ENCODE measurements around the gene PXMP4.

Gene PXMP4

DNA sequence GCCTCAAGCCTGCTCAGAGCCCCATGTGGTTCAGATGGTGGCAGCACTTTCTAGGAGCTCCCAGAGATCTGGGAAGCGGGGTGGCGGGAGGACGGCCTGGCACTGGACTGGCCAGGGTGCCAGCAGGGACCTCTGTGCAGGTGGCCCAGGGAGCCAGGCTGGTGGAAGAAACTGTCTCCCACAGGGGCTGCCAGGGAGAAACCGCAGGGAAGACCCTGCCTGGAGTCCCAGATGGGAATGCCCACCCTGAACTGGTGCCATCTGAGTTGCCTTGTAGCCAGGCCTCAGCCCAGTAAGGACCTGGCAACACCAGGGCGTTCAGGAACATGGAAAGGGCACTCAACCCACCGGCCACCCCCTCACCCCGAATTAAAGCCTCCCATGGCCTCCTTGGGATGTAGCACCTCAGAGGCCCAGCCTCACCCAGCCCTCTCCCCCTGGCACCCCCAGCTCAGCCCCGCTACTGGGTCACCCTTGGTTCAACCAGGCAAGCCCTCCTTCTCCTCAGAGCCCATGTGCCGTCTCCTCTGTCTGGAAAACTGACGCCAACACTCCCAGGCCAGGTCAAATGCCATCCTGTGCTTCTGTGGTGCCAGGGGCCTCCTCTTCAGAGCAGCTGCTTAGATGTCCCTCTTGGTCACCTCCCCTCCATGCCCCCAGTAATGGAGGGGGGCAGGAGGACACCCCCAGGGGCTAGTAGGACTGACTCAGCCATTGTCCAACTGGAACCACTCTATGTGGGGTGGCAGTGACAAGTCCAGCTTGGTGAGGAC, 63.9 kb downstream of the PXMP4 start:
- in situ Hi-C loops (cut with MboI; ENCODE audit: low pct_unique_long_range_greater_than_20kb, low sequenced_read_pairs, unreplicated experiment): loop anchor here (10.0 kb wide), 1 partner anchor 201 kb away; no protein-coding TSS in a partner anchor
- TF ChIP-seq CTCF (IDR thresholded peaks at IDR 0.05; ENCODE audit: extremely low read depth, insufficient read depth, missing control alignments): no peak
- no peak for DNase-seq (ENCODE audit: low spot score)

DNA sequence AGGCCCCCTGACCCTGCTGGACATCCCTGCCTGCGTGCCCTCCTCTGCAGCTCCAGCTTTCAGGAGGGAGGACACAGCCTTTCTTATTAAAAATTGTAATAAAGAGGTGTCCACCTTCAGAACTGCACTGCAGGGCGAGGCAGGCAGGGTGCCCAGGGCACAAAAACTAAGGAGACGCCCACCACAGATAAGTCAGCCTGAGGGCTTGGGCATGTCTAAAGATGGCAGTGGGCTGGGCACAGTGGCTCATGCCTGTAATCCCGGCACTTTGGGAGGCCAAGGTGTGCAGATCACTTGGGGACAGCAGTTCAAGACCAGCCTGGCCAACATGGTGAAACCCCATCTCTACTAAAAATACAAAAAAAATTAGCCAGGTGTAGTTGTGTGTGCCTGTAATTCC, 64.9 kb downstream of the PXMP4 start:
- no peak for DNase-seq (ENCODE audit: low spot score)
- TF ChIP-seq CTCF (IDR thresholded peaks at IDR 0.05; ENCODE audit: extremely low read depth, insufficient read depth, missing control alignments): no peak
- in situ Hi-C loops (cut with MboI; ENCODE audit: low pct_unique_long_range_greater_than_20kb, low sequenced_read_pairs, unreplicated experiment): loop anchor here (10.0 kb wide), 1 partner anchor 200 kb away; no protein-coding TSS in a partner anchor

DNA sequence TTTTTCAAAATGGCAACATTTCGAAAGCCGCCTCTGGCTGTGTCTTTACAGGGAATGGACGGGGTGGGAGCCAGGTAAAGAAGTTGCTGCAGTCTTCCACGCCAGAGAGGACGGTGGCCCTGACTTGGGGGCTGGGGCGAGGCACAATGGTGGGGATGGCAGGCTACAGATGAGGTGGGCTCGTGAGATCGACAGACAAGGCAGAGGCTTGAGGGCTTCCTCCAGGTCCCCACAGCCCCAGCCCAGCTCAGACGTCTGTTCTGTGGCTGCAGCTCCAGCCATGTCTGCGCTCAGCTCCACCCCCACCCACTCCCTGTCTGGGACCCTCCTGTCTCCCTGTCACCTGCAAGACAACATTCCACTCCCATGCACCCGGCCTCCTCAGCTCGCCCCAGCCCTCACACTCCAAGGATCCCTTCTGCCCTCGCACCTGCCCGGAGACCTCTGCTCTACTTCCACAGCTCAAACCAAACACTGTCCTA, 65.4 kb downstream of the PXMP4 start:
- no peak for DNase-seq (ENCODE audit: low spot score)
- in situ Hi-C loops (cut with MboI; ENCODE audit: low pct_unique_long_range_greater_than_20kb, low sequenced_read_pairs, unreplicated experiment): loop anchor here (10.0 kb wide), 1 partner anchor 200 kb away; no protein-coding TSS in a partner anchor
- no peak for TF ChIP-seq CTCF (IDR thresholded peaks at IDR 0.05; ENCODE audit: extremely low read depth, insufficient read depth, missing control alignments)

DNA sequence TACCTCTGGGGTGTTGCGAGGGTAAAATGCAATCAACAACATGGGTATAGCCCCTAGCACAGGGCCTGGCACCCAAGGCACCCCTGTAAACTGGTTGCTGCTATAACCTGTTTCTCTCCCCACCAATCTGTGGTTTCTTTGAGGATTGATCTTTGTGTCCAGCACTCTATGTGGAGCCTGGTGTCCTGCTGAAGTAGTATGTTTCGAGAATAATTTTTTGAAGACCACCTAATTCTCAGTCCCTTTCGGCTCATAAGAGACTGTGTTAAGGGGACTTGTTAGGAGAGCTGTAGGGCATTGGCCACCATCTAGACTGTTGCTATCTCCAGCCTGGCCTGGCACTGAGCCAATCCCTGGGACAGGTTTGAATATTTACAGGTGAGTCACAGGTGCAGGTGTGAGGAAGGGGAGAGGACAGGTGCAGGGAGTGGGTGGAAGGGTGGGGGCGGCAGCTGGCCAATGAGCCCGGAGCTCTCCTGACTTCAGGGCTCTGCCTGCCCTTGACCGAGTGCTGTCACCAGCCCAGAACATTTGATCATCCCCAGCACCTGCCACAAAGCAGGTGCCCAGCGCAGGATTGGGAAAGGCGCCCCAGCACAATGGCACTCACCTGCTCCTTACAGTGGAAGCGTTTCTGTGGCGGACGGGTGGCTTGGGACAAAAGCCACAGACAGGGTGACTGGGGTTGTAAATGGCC, 66.1 kb downstream of the PXMP4 start:
- no peak for TF ChIP-seq CTCF (IDR thresholded peaks at IDR 0.05; ENCODE audit: extremely low read depth, insufficient read depth, missing control alignments)
- no peak for DNase-seq (ENCODE audit: low spot score)
- in situ Hi-C loops (cut with MboI; ENCODE audit: low pct_unique_long_range_greater_than_20kb, low sequenced_read_pairs, unreplicated experiment): loop anchor here (10.0 kb wide), 1 partner anchor 199 kb away; no protein-coding TSS in a partner anchor

GRCh38 chr20:33653218-33653899, 66.8 kb downstream of the PXMP4 start:
- peak; percentile 78 for TF ChIP-seq CTCF (IDR thresholded peaks at IDR 0.05; ENCODE audit: extremely low read depth, insufficient read depth, missing control alignments)
- peak; percentile 77 for DNase-seq (ENCODE audit: low spot score)
- in situ Hi-C loops (cut with MboI; ENCODE audit: low pct_unique_long_range_greater_than_20kb, low sequenced_read_pairs, unreplicated experiment): loop anchor here (10.0 kb wide), 1 partner anchor 199 kb away; no protein-coding TSS in a partner anchor

Data from GM13977 (cell line).